IPS-NIHi11 (cell line): Measurements from ENCODE around the gene PHETA1.

Source experiments
- DNase-seq: peaks from one replicate; pipeline ENCODE4 v3.0.0; 2012; ENCODE audit warnings: mixed read lengths, low spot score

PHETA1 gene, protein sequence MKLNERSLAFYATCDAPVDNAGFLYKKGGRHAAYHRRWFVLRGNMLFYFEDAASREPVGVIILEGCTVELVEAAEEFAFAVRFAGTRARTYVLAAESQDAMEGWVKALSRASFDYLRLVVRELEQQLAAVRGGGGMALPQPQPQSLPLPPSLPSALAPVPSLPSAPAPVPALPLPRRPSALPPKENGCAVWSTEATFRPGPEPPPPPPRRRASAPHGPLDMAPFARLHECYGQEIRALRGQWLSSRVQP

DNA sequence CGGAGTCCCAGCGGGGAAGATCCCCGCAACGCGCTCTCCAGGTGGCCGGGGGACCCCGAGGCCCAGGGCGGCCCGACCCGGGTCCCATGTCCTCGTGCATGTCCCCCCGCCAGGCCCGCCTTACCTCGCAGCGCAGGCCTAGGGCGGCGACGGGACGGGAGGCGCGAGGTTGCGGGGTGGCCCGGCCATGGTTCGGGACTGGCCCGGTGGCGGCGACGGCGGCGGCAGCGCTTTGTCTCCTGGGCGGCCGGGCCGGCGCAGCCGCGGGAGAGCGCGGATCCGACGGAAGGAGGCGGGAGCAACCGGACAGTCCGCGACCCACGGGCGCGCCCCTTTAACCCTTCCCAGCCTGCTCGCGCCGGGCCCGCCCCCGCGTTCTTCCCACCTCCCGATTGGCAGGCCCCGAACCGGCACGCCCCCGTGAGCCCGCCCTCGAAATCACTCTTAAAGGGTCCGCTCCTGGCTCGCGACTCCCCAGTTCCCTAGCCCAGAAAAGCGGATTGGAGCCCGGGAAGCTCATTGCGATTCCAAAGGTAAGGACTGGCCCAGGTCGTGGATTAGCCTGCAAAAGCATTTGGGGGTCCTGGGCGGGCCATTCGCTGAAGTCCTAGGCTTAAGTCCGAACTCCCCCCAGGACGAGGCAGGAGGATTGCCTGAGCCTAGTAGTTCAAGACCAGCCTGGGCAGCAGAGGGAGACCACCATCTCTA, at the start of gene PHETA1:
TSS of gene PHETA1 (minus strand) at position 308 of the 708 bp plus-strand sequence. CDS start 5,668 bp downstream, outside the sequence.
- peak; percentile 98 for DNase-seq

- no peak for DNase-seq
Observed at GRCh38 chr12:111418594-111418880, 49.6 kb upstream of the PHETA1 start.

DNA sequence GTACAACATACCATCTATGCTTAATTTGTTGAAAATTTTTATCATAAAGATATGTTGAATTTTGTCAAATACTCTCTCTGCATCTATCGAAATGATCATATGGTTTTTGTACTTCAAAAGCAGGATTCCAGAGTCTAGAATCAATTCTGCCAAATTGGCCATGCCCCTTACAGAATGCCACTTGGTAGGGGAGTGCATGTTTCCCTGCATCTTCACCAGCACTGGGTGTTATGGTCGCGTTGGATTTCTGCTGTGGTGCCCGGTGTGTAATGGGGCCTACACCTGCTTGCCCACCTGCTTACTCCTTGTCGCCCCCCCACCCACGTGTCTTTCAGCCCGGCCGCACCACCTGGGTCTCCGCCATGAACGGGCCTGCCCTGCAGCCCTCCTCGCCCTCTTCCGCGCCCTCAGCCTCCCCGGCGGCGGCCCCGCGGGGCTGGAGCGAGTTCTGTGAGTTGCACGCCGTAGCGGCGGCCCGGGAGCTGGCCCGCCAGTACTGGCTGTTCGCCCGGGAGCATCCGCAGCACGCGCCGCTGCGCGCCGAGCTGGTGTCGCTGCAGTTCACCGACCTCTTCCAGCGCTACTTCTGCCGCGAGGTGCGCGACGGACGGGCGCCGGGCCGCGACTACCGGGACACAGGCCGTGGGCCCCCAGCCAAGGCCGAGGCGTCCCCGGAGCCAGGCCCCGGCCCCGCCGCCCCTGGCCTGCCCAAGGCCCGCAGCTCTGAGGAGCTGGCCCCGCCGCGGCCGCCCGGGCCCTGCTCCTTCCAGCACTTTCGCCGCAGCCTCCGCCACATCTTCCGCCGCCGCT, 49.1 kb upstream of the PHETA1 start:
- no peak for DNase-seq

GRCh38 chr12:111417290-111417689, 48.4 kb upstream of the PHETA1 start:
- DNase-seq: no peak

- no peak for DNase-seq
Observed at GRCh38 chr12:111414711-111415252, 45.9 kb upstream of the PHETA1 start.

DNA sequence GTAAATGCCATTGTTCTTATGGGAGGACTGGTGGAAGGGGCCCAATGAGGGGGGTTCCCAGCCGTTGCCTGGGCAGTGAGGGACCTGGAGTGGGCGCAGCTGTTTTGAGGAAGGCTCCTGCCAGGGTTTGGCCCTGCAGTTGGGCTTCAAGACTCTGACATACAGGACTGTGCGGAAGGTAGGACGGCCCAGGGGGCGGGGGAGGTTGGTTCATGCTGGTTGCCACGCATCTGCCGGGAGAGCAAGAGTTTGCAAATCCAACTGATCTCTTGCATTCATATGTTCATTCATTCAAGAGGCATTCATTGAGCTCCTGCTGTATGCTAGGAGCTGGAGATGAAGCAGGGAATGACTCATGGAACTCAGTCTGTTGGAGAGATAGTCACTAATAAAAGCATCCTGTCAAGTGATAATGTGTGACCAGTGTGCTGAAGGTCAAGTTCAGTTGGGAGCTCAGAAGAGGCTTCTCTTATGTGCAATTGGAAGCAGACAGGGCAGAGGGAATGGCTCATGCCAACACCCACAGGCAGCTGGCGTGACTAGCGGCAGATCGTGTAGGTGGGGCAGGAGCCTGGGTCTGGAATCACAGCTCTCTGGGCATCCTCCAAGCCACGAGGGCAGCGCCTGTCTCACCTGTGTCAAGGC, 44.7 kb upstream of the PHETA1 start:
- DNase-seq: no peak

- no peak for DNase-seq
Observed at GRCh38 chr12:111412830-111413441, 44.0 kb upstream of the PHETA1 start.

GRCh38 chr12:111412007-111412829, 43.3 kb upstream of the PHETA1 start:
- DNase-seq: peak; percentile 74

DNA sequence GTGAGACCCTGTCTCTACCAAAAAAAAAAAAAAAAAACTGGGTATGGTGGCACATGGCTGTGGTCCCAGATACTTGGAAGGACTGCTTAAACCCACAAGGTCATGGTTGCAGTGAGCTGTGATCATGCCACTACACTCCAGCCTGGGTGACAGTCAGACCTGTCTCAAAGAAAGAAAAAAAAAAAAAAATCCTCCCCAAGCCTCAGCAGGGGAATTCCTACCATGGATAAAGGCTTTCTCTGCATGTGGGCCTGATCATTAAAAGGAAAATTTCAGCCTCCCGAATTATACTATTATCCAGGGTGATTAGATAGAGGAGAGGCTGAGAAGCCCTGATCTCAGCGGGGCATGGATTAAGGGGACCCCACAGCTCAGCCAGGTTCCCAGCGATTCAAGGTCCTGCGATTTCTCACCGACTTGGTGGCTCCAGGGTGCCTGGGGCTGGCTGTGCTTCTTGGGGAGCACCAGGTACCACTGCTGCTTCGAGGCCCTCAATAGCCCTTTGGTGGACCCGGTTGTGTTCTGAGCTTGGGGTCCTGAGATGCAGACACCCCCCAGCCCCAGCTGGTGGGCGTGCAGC, 42.4 kb upstream of the PHETA1 start:
- no peak for DNase-seq

GRCh38 chr12:111410431-111411184, 41.7 kb upstream of the PHETA1 start:
- no peak for DNase-seq

- DNase-seq: no peak
Observed at GRCh38 chr12:111409780-111410430, 41.0 kb upstream of the PHETA1 start.

DNA sequence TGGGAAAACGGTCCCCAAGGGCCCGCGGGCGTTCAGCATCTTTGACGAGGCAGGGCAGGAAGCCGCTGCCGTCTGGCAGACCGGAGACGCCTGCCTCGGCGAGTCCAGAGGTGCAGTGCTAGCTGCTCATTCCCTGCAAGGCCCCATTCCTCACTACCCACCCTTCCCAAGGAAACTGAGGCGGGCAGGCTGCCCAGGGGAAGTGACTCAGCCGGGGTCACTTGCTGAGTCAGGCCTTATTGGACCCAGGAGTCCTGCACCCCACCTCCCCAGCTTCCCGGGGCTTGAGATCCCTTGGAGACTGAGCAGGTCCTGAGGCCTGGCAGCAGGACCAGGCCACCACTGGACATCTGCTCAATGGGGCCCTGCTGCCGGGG, 40.5 kb upstream of the PHETA1 start:
- DNase-seq: no peak

- no peak for DNase-seq
Observed at GRCh38 chr12:111408686-111409402, 39.9 kb upstream of the PHETA1 start.

DNA sequence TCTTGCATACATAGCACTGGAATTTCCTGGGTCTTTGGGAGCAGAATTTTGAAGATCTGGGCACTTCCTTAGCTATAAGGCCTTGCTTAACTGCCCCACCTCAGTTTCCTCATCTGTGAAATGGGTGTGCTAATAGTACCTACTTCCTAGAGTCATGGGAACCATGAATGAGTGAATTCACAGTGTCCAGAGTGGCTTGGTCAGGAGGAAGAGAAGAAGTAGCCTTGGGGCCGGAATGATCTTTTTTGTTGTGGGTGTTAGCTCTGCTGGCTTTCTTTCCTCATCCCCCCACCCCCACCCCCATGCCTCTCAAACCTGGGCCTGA, 39.2 kb upstream of the PHETA1 start:
- no peak for DNase-seq

- no peak for DNase-seq
Observed at GRCh38 chr12:111407377-111408115, 38.7 kb upstream of the PHETA1 start.

GRCh38 chr12:111406474-111407376, 37.8 kb upstream of the PHETA1 start:
- no peak for DNase-seq

DNA sequence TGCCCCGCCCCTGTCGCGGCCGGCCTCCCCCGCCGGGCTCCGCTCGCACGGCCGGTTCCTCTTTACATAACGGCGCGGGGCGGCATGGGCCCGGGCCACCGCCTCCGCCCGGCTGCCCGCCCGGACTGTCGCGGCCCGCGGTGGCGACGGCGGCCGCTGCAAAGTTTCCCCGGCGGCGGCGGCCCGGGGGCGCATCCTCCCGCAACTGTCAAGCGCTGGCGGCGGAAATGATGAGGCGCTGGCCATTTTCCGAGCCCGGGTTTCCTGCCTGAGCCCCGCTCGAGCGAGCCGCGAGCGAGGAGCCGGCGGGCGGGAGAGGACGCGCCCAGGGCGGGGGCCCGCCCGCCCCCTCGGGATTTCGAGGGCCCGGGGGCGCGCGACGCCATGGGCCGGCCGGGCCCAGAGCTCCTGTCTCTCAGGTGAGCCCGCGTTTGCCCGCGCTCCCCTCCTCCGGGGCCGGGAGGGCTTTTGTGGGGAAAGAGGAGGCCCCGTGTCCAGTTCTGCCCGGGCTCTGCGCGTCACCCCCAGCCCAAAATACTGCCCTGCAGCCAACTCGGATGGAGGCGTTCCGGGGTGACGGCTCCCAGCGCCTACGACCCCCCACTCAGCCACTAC, 37.1 kb upstream of the PHETA1 start, which contains the start of gene SH2B3:
TSS of gene SH2B3 (plus strand) at position 65 of the 615 bp plus-strand sequence. CDS start 12,223 bp downstream, outside the sequence.
- no peak for DNase-seq
